ENCODE measurements around the gene SIGMAR1.

Gene SIGMAR1

DNA sequence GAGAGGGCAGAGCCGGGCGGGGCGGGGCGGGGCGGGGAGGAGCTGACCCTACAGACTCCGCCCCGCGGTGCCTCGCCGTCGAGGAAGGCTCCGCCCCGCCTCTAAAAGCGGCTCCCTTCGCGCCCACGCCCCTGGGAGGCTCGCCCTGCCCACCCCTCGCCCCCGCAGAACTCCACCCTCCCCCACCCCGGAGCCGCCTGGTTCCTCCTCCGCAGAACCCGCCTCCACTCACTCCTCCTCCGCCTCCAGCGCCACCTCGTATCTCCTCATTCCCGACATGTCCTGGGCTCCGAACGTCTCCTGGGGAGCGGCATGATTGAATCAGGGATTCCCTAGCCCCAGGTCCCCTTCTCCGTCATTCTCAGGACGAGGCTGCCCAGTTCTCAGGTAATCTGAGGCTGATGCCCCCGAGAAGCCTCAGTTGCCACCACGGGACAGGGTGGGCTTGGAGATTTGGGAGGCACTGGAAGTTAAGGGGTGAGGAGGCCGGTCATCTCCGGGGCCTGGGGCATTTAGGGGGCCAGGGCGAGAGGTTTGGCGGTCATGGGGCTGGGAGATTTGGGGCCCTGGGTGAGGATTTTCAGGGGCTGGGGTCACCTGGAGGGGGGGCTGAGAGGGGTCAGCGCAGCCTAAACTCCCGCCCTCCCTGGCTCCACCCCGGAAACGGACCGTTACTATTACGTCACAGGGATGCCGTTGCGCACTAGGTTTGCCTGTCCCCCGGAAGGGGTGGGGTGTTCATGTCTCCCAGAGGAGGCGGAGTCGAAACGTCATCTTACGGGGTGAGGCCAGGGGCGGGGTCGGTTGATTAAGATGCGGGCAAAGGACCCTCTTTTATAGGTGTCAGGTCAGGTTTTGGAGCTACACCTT lies 28.0 kb upstream of the SIGMAR1 start:
- Histone ChIP-seq H3K27me3 (replicated peaks; ENCODE audit: control insufficient read depth, insufficient read depth, low read length) (no peaks in the 10 kb centered on the region), H3K9ac (ENCODE audit: low read length) (peak overlapping the region; percentile 95), H3K9me3 (ENCODE audit: control insufficient read depth, low read length) (no peaks in the 10 kb centered on the region), H3K4me1 (ENCODE audit: control insufficient read depth, insufficient read depth, low read length) (peaks cover 28% of the 10 kb centered on the region), H3K36me3 (ENCODE audit: control insufficient read depth, insufficient read depth, low read length, severe bottlenecking) (peaks cover 4% of the 10 kb centered on the region), H3K4me3 (ENCODE audit: low read length) (peak overlapping the region; percentile 95)
- DNase-seq (ENCODE audit: low read depth): peak; percentile 99

DNA sequence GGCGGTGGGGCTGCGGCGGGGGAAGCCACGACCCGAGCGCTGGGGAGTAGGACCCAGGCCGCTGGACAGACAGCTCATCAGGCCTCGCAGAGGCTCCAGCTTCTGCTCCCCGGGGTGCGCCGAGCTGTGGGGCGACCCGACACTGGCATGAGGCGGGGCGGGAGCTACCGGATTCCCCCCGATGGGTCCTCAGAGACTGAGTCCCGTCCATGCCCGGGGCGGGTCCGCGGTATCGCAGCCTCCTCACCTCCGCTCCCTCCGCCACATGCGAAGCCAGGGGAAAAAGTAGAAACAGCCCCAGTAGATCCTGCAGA lies 27.4 kb upstream of the SIGMAR1 start:
- H3K27me3 ChIP-seq (replicated peaks; ENCODE audit: control insufficient read depth, insufficient read depth, low read length): no peaks in the 10 kb centered on the region
- peak overlapping the region; percentile 84 for H3K4me3 ChIP-seq (ENCODE audit: low read length)
- no peak for DNase-seq (ENCODE audit: low read depth)
- H3K9ac ChIP-seq (ENCODE audit: low read length): peak overlapping the region; percentile 94
- no peaks in the 10 kb centered on the region for H3K9me3 ChIP-seq (ENCODE audit: control insufficient read depth, low read length)
- H3K4me1 ChIP-seq (ENCODE audit: control insufficient read depth, insufficient read depth, low read length): peaks cover 28% of the 10 kb centered on the region
- peaks cover 9% of the 10 kb centered on the region for H3K36me3 ChIP-seq (ENCODE audit: control insufficient read depth, insufficient read depth, low read length, severe bottlenecking)

DNA sequence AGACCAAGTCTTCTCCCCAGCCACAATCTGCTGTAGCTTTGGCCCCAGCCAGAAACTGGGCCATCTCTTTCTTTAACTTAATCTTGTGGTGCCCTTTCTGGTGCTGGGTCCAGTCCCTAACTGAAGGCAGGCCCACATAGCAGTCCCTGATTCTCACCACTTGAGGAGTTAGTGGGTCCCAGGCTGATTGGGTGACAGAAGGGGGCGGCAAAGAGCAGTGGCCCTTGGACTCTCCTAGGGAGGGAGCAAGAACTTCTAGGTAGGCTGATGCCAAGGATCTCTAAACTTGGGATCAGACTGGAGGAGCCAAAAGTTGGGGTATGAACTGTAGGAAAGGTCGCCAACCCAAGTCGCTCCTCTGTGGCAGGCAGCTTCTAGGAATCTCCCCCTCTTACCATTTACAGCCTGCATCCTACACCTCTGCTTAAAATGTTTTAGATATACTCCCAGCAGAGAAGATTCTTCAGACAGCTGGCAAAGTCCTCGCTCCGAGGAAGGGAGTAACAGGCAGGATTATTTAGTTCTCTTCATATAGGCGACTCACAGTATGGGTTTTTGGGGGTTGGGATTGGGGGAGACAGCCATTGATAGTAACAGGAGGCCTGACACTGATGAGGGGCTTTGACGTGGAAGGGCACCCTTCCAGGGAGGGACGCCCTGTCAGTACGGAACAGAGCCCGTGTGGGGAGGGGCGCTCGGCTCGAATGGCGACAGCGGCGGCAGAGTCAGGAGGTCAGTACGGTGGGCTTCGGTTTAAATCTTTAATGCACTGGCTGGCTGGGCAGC lies 26.9 kb upstream of the SIGMAR1 start:
- peak overlapping the region; percentile 84 for H3K4me3 ChIP-seq (ENCODE audit: low read length)
- no peaks in the 10 kb centered on the region for H3K27me3 ChIP-seq (replicated peaks; ENCODE audit: control insufficient read depth, insufficient read depth, low read length)
- H3K9me3 ChIP-seq (ENCODE audit: control insufficient read depth, low read length): no peaks in the 10 kb centered on the region
- peak; percentile 86 for DNase-seq (ENCODE audit: low read depth)
- H3K4me1 ChIP-seq (ENCODE audit: control insufficient read depth, insufficient read depth, low read length): peaks cover 28% of the 10 kb centered on the region
- H3K9ac ChIP-seq (ENCODE audit: low read length): peak overlapping the region; percentile 94
- peaks cover 14% of the 10 kb centered on the region for H3K36me3 ChIP-seq (ENCODE audit: control insufficient read depth, insufficient read depth, low read length, severe bottlenecking)

- no peaks in the 10 kb centered on the region for H3K9me3 ChIP-seq (ENCODE audit: control insufficient read depth, low read length)
- H3K4me1 ChIP-seq (ENCODE audit: control insufficient read depth, insufficient read depth, low read length): peaks cover 28% of the 10 kb centered on the region
- H3K4me3 ChIP-seq (ENCODE audit: low read length): no peak overlapping the region
- H3K27me3 ChIP-seq (replicated peaks; ENCODE audit: control insufficient read depth, insufficient read depth, low read length): no peaks in the 10 kb centered on the region
- no peak for DNase-seq (ENCODE audit: low read depth)
- peaks cover 14% of the 10 kb centered on the region for H3K36me3 ChIP-seq (ENCODE audit: control insufficient read depth, insufficient read depth, low read length, severe bottlenecking)
- H3K9ac ChIP-seq (ENCODE audit: low read length): no peak overlapping the region
Observed at GRCh38 chr9:34663303-34663605, 25.7 kb upstream of the SIGMAR1 start.

- no peak for DNase-seq (ENCODE audit: low read depth)
- Histone ChIP-seq H3K9ac (ENCODE audit: low read length) (no peak within 1 kb of the TSS), H3K36me3 (ENCODE audit: control insufficient read depth, insufficient read depth, low read length, severe bottlenecking) (peaks cover 14% of the 10 kb centered on the region), H3K27me3 (replicated peaks; ENCODE audit: control insufficient read depth, insufficient read depth, low read length) (no peaks in the 10 kb centered on the region), H3K4me3 (ENCODE audit: low read length) (no peak within 1 kb of the TSS), H3K9me3 (ENCODE audit: control insufficient read depth, low read length) (no peaks in the 10 kb centered on the region), H3K4me1 (ENCODE audit: control insufficient read depth, insufficient read depth, low read length) (peaks cover 26% of the 10 kb centered on the region)
Observed at GRCh38 chr9:34662526-34663302, 25.1 kb upstream of the SIGMAR1 start, which contains the start of gene CCL27. Gene CCL27 (minus strand): TSS chr9:34662657. CDS start chr9:34662633, 24 bp downstream.

DNA sequence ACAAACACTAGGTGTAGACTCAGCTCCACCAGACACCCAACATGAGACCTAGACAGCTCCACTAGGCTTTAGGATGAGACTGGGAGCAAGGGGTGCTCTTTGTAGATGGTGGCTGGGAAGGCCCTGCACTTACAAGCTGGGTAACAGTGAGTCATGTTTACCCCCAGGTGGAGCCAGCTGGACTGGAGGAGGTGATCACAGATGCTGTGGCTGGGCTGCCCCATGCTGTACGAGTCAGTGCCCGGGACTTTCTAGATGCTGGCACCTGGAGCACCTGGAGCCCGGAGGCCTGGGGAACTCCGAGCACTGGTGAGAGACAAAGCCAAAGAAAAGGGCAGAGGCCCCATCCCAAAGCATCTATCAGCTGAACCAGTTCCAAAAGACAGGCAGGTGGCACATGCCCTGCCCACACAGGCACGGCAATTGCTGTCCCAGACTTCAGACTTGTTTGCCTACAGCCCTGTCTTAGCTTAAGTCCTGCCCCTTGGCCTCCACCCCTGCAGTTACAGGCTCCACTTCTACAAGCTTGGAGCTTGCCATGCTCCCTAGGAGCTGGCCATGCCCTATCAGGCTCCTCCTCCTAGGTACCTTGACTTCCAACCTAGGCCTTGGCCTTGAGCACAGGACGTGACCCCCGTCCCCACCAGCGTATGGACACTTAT lies 22.1 kb upstream of the SIGMAR1 start:
- Histone ChIP-seq H3K4me1 (ENCODE audit: control insufficient read depth, insufficient read depth, low read length) (peaks cover 20% of the 10 kb centered on the region), H3K9me3 (ENCODE audit: control insufficient read depth, low read length) (no peaks in the 10 kb centered on the region), H3K9ac (ENCODE audit: low read length) (no peak overlapping the region), H3K36me3 (ENCODE audit: control insufficient read depth, insufficient read depth, low read length, severe bottlenecking) (peaks cover 14% of the 10 kb centered on the region), H3K4me3 (ENCODE audit: low read length) (no peak overlapping the region), H3K27me3 (replicated peaks; ENCODE audit: control insufficient read depth, insufficient read depth, low read length) (no peaks in the 10 kb centered on the region)
- no peak for DNase-seq (ENCODE audit: low read depth)

- H3K36me3 ChIP-seq (ENCODE audit: control insufficient read depth, insufficient read depth, low read length, severe bottlenecking): peaks cover 14% of the 10 kb centered on the region
- no peaks in the 10 kb centered on the region for H3K9me3 ChIP-seq (ENCODE audit: control insufficient read depth, low read length)
- no peaks in the 10 kb centered on the region for H3K27me3 ChIP-seq (replicated peaks; ENCODE audit: control insufficient read depth, insufficient read depth, low read length)
- DNase-seq (ENCODE audit: low read depth): no peak
- H3K4me3 ChIP-seq (ENCODE audit: low read length): no peak overlapping the region
- no peak overlapping the region for H3K9ac ChIP-seq (ENCODE audit: low read length)
- peaks cover 20% of the 10 kb centered on the region for H3K4me1 ChIP-seq (ENCODE audit: control insufficient read depth, insufficient read depth, low read length)
Observed at GRCh38 chr9:34658461-34658860, 20.9 kb upstream of the SIGMAR1 start.

GRCh38 chr9:34656992-34657391 lies 19.4 kb upstream of the SIGMAR1 start:
- H3K9ac ChIP-seq (ENCODE audit: low read length): no peak overlapping the region
- no peak overlapping the region for H3K4me3 ChIP-seq (ENCODE audit: low read length)
- no peaks in the 10 kb centered on the region for H3K27me3 ChIP-seq (replicated peaks; ENCODE audit: control insufficient read depth, insufficient read depth, low read length)
- no peaks in the 10 kb centered on the region for H3K9me3 ChIP-seq (ENCODE audit: control insufficient read depth, low read length)
- DNase-seq (ENCODE audit: low read depth): no peak
- peaks cover 12% of the 10 kb centered on the region for H3K36me3 ChIP-seq (ENCODE audit: control insufficient read depth, insufficient read depth, low read length, severe bottlenecking)
- peaks cover 34% of the 10 kb centered on the region for H3K4me1 ChIP-seq (ENCODE audit: control insufficient read depth, insufficient read depth, low read length)

DNA sequence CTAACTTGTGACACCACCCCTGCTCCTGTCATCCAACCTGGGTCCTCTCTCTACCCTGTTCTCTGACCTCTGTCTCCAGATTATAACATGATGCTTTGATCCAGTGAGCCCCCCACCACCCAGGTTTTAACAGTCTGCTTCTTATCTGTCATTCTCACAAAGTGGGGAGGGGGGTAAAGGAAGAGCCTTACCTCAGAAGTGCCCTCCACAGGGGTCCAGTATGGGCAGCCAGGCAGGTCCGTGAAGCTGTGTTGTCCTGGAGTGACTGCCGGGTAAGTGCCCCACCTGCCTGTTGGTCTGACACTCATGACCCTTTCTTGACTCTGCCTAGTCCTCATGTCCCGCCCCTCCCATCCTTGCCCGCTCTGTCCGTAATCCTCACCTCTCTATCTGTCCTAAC lies 17.8 kb upstream of the SIGMAR1 start:
- Histone ChIP-seq H3K9me3 (ENCODE audit: control insufficient read depth, low read length) (no peaks in the 10 kb centered on the region), H3K4me1 (ENCODE audit: control insufficient read depth, insufficient read depth, low read length) (peaks cover 48% of the 10 kb centered on the region), H3K4me3 (ENCODE audit: low read length) (no peak overlapping the region), H3K9ac (ENCODE audit: low read length) (peak overlapping the region; percentile 65), H3K36me3 (ENCODE audit: control insufficient read depth, insufficient read depth, low read length, severe bottlenecking) (peaks cover 9% of the 10 kb centered on the region), H3K27me3 (replicated peaks; ENCODE audit: control insufficient read depth, insufficient read depth, low read length) (no peaks in the 10 kb centered on the region)
- no peak for DNase-seq (ENCODE audit: low read depth)

DNA sequence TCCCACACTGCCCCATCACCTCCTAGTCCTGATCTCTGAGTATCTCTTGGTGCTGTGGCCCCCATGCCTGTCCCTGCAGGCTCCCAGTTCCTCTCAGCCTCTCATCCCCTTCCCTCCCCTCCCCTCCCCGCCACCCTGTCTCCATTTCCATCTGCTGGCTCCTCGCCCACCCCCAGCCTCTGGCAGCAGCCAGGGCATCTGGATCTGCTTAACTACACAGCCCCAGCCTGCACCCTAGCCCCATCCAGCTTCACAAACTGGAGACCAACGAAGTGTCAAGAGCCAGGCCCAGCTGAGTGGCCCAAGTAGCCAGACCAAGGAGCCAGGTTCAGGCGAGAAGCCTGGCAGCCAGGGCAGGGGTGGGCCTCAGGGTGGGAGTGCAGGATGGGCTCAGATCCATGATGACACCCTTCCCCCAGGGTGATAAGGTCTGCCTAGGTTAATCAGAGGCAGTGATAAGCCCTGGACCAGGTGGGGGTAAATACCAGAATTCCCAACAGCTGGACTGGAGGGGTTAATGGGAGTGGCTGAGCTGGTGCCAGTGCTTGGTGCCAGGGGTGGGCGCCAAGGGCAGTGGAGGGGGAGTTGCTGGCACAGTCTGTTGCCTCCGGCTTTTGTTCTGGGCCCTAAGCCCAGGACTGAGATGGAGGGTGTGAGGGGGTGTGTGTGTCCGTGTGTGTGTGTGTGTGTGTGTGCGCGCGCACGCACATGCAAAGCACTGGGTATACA lies 16.9 kb upstream of the SIGMAR1 start:
- peak overlapping the region; percentile 53 for H3K4me3 ChIP-seq (ENCODE audit: low read length)
- H3K9me3 ChIP-seq (ENCODE audit: control insufficient read depth, low read length): no peaks in the 10 kb centered on the region
- H3K36me3 ChIP-seq (ENCODE audit: control insufficient read depth, insufficient read depth, low read length, severe bottlenecking): peaks cover 5% of the 10 kb centered on the region
- peaks cover 48% of the 10 kb centered on the region for H3K4me1 ChIP-seq (ENCODE audit: control insufficient read depth, insufficient read depth, low read length)
- H3K27me3 ChIP-seq (replicated peaks; ENCODE audit: control insufficient read depth, insufficient read depth, low read length): no peaks in the 10 kb centered on the region
- peak; percentile 91 for DNase-seq (ENCODE audit: low read depth)
- peak overlapping the region; percentile 66 for H3K9ac ChIP-seq (ENCODE audit: low read length)

Measured in adipocyte (in vitro differentiated cells).